H9 (cell line): Measurements from ENCODE around the gene PPP3CA. TPM values are rescaled to one million over a fixed set of nuclear protein-coding genes. Genes with fewer than 3 reads are reported as not detected.
A peak's percentile ranks its signal among the peaks of the same experiment; 100 is the strongest.

Experiments
- DNase-seq: peaks from one replicate; pipeline ENCODE4 v3.0.0-alpha.2; 2017
- H2AFZ ChIP-seq: one replicate; pipeline ENCODE4 v1.6.1; 2013; ENCODE audit warnings: mild to moderate bottlenecking, low read length, control low read depth, moderate library complexity
- H2AK5ac ChIP-seq: 2 replicates; pipeline ENCODE4 v1.6.1; 2013; ENCODE audit warnings: low read length, control low read depth, mixed read lengths; ENCODE audit not compliant: insufficient read length
- H2BK120ac ChIP-seq: one replicate; pipeline ENCODE4 v1.6.1; 2013; ENCODE audit warnings: low read depth, mild to moderate bottlenecking, low read length, control low read depth, inconsistent platforms; ENCODE audit not compliant: poor library complexity, severe bottlenecking
- H2BK12ac ChIP-seq: 2 replicates; pipeline ENCODE4 v1.6.1; 2013; ENCODE audit warnings: low read length, control low read depth, mixed read lengths, low read depth; ENCODE audit not compliant: insufficient read length
- H2BK15ac ChIP-seq: 2 replicates; pipeline ENCODE4 v1.6.1; 2013; ENCODE audit warnings: low read depth, low read length, control low read depth
- H2BK20ac ChIP-seq: one replicate; pipeline ENCODE4 v1.6.1; 2013; ENCODE audit warnings: low read depth, mild to moderate bottlenecking, low read length, control low read depth, inconsistent platforms; ENCODE audit not compliant: poor library complexity, severe bottlenecking
- H2BK5ac ChIP-seq: 2 replicates; pipeline ENCODE4 v1.6.1; 2013; ENCODE audit warnings: low read length, control low read depth, mixed read lengths; ENCODE audit not compliant: insufficient read length
- H3K14ac ChIP-seq: 2 replicates; pipeline ENCODE4 v1.6.1; 2013; ENCODE audit warnings: low read length, control low read depth; ENCODE audit not compliant: insufficient read depth
- H3K18ac ChIP-seq: 2 replicates; pipeline ENCODE4 v1.6.1; 2013; ENCODE audit warnings: low read depth, mild to moderate bottlenecking, mixed read lengths, low read length, control low read depth; ENCODE audit not compliant: insufficient read length
- H3K23ac ChIP-seq: 2 replicates; pipeline ENCODE4 v1.6.1; 2013; ENCODE audit warnings: low read length, control low read depth, mixed read lengths, low read depth; ENCODE audit not compliant: insufficient read length
- H3K23me2 ChIP-seq: 2 replicates; pipeline ENCODE4 v1.6.1; 2013; ENCODE audit warnings: low read depth, mild to moderate bottlenecking, mixed read lengths, low read length, control low read depth; ENCODE audit not compliant: insufficient read length, poor library complexity, severe bottlenecking
- H3K27ac ChIP-seq: 2 replicates; pipeline ENCODE4 v1.5.1; 2013; ENCODE audit warnings: low read length, control low read depth, mixed read lengths, low read depth; ENCODE audit not compliant: insufficient read length
- H3K27me3 ChIP-seq: 2 replicates; pipeline ENCODE4 v1.6.1; 2013; ENCODE audit warnings: low read length, control low read depth, inconsistent platforms; ENCODE audit not compliant: insufficient read depth
- H3K4ac ChIP-seq: 2 replicates; pipeline ENCODE4 v1.6.1; 2013; ENCODE audit warnings: low read depth, mild to moderate bottlenecking, control low read depth, inconsistent platforms, low read length, moderate library complexity
- H3K4me1 ChIP-seq: 2 replicates; pipeline ENCODE4 v1.6.1; 2013; ENCODE audit warnings: low read length, control low read depth, inconsistent platforms; ENCODE audit not compliant: insufficient read depth
- H3K4me2 ChIP-seq: 2 replicates; pipeline ENCODE4 v1.6.1; 2013; ENCODE audit warnings: low read length, control low read depth, mixed read lengths; ENCODE audit not compliant: insufficient read length, insufficient read depth
- H3K56ac ChIP-seq: 2 replicates; pipeline ENCODE4 v1.6.1; 2013; ENCODE audit warnings: low read depth, mild to moderate bottlenecking, mixed read lengths, low read length, control low read depth; ENCODE audit not compliant: insufficient read length
- H3K79me1 ChIP-seq: 2 replicates; pipeline ENCODE4 v1.6.1; 2013; ENCODE audit warnings: low read depth, mild to moderate bottlenecking, moderate library complexity, low read length, control low read depth, inconsistent platforms; ENCODE audit not compliant: insufficient read depth, poor library complexity, severe bottlenecking
- H3K79me2 ChIP-seq: 2 replicates; pipeline ENCODE4 v1.6.1; 2013; ENCODE audit warnings: low read length, control low read depth, inconsistent platforms; ENCODE audit not compliant: insufficient read depth
- H3K9ac ChIP-seq: 2 replicates; pipeline ENCODE4 v1.6.1; 2013; ENCODE audit warnings: low read length, control low read depth, mixed read lengths; ENCODE audit not compliant: insufficient read length; ENCODE audit errors: extremely low read depth
- H3K9me3 ChIP-seq: one replicate; pipeline ENCODE4 v1.6.1; 2013; ENCODE audit warnings: low read depth, low read length, inconsistent platforms; ENCODE audit not compliant: control insufficient read depth
- H3T11ph ChIP-seq: one replicate; pipeline ENCODE4 v1.6.1; 2013; ENCODE audit warnings: mild to moderate bottlenecking, low read length, control low read depth, inconsistent platforms
- H4K20me1 ChIP-seq: one replicate; pipeline ENCODE4 v1.6.1; 2013; ENCODE audit not compliant: control insufficient read depth, insufficient read length, insufficient read depth
- H4K5ac ChIP-seq: 2 replicates; pipeline ENCODE4 v1.6.1; 2013; ENCODE audit warnings: low read depth, mild to moderate bottlenecking, mixed read lengths, low read length, control low read depth; ENCODE audit not compliant: insufficient read length
- H4K8ac ChIP-seq: replicated peaks from 2 replicates; pipeline ENCODE4 v1.6.1; 2013; ENCODE audit warnings: low read length, control low read depth, mixed read lengths, low read depth; ENCODE audit not compliant: insufficient read length
- H4K91ac ChIP-seq: 2 replicates; pipeline ENCODE4 v1.6.1; 2013; ENCODE audit warnings: low read depth, mild to moderate bottlenecking, moderate library complexity, mixed read lengths, low read length, control low read depth; ENCODE audit not compliant: insufficient read length
- H3K27ac Mint-ChIP-seq, 3 experiments: 2 replicates in 2 of 3; 3 replicates in 1 of 3; pipeline ENCODE4 v1.8.0; 2020 to 2021; ENCODE audit warnings: mixed read lengths in 3 of 3, mild to moderate bottlenecking in 1 of 3, moderate library complexity in 1 of 3
- H3K27me3 Mint-ChIP-seq: 2 replicates; pipeline ENCODE4 v1.8.0; 2021; ENCODE audit warnings: low read depth, mild to moderate bottlenecking, moderate library complexity, mixed read lengths
- H3K36me3 Mint-ChIP-seq, 3 experiments: 2 replicates in 2 of 3; 3 replicates in 1 of 3; pipeline ENCODE4 v1.8.0; 2020 to 2021; ENCODE audit warnings: low read depth in 3 of 3, mixed read lengths in 3 of 3; ENCODE audit not compliant: insufficient read depth in 1 of 3
- H3K4me1 Mint-ChIP-seq, 2 experiments: 2 replicates each; pipeline ENCODE4 v1.8.0; 2020; ENCODE audit warnings: mixed read lengths in 2 of 2
- H3K4me3 Mint-ChIP-seq, 2 experiments: 2 replicates in 1 of 2; 3 replicates in 1 of 2; pipeline ENCODE4 v1.8.0; 2020 to 2021; ENCODE audit warnings: mild to moderate bottlenecking in 2 of 2, mixed read lengths in 2 of 2, moderate library complexity in 1 of 2
- H3K9me3 Mint-ChIP-seq, 2 experiments: 2 replicates in 1 of 2; 3 replicates in 1 of 2; pipeline ENCODE4 v1.8.0; 2020; ENCODE audit warnings: mild to moderate bottlenecking in 2 of 2, mixed read lengths in 2 of 2, moderate library complexity in 1 of 2
- CTCF ChIP-seq: fragments of 200-600 bp; sonication (generic); conservative IDR thresholded peaks from 3 replicates; pipeline ENCODE4 v1.8.0; 2021; ENCODE audit warnings: antibody characterized with exemption, mild to moderate bottlenecking
- WGBS: extraction: QIAGEN DNeasy Blood & Tissue Kit; methylation state at CpG from one replicate; pipeline ENCODE4 v1.1.7; 2013; ENCODE audit warnings: missing lambda C conversion rate, low lambda C conversion rate, mixed read lengths; ENCODE audit not compliant: insufficient read length; ENCODE audit errors: extremely low coverage; 5-methylcytosine and 5-hydroxymethylcytosine counted together
- total RNA-seq: library from RNA; stranded (reverse); gene quantifications from 2 replicates; pipeline ENCODE4 v1.2.1, GENCODE V29; 2021

The PPP3CA gene
- total RNA-seq, 1 experiment from 2014 or later = 16.8 TPM

DNA sequence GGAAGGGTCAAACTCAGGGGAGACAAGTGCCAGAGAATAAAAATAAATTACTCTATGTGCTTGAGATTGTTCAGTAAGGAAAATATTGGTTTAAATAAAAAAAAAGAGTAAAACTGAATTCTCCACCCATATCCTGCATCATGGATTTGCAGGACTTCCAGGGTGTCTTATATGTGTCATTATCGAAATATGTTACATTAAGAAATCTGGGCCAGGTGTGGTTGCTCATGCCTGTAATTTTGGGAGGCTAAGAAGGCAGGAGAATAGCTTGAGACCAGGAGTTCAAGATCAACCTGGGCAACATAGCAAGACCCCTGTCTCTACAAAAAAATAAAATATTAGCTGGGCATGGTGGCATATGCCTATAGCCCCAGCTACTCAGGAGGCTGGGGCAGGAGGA is 104.9 kb downstream of the PPP3CA start:
- H3K23me2 ChIP-seq = no peaks in the 10 kb centered on the region
- H3K4me3 Mint-ChIP-seq = no peak overlapping the region
- H3K18ac ChIP-seq = no peak overlapping the region
- H3K27me3 ChIP-seq = no peaks in the 10 kb centered on the region
- H3K36me3 Mint-ChIP-seq = no peaks in the 10 kb centered on the region
- no peaks in the 10 kb centered on the region for H3K9me3 Mint-ChIP-seq
- H2BK120ac ChIP-seq = no peak overlapping the region
- no peaks in the 10 kb centered on the region for H3K4me1 ChIP-seq
- no peak overlapping the region for H3K14ac ChIP-seq
- no peak overlapping the region for H2BK12ac ChIP-seq
- H2BK5ac ChIP-seq = no peak overlapping the region
- no peak overlapping the region for H2AK5ac ChIP-seq
- no peak overlapping the region for H3K9ac ChIP-seq
- H4K91ac ChIP-seq = no peak overlapping the region
- peaks cover 5 to 25% of the 10 kb centered on the region in 2 experiments for H3K4me1 Mint-ChIP-seq
- H2BK15ac ChIP-seq = no peak overlapping the region
- H3K4ac ChIP-seq = no peak overlapping the region
- no peak overlapping the region for H3K4me2 ChIP-seq
- no peak overlapping the region for H4K8ac ChIP-seq
- no peaks in the 10 kb centered on the region for H3K27me3 Mint-ChIP-seq
- H3K79me2 ChIP-seq = 0 out of 2 replicates have a peak, but pooled peaks cover 2% of the 10 kb centered on the region
- H2AFZ ChIP-seq = no peak overlapping the region
- no peak overlapping the region for H3K56ac ChIP-seq
- H3K23ac ChIP-seq = no peak overlapping the region
- no peak overlapping the region for H2BK20ac ChIP-seq
- no peak overlapping the region for H4K5ac ChIP-seq
- no peaks in the 10 kb centered on the region for H4K20me1 ChIP-seq
- no peak overlapping the region for H3T11ph ChIP-seq
- H3K79me1 ChIP-seq = no peaks in the 10 kb centered on the region
- no peak for DNase-seq
- WGBS = no CpG with 5 or more reads among the region's 1 CpG
- no peak for TF ChIP-seq CTCF
- H3K27ac ChIP-seq = no peak overlapping the region
- peak overlapping the region in 1 of 3 experiments; percentile 12; a peak in 1 of 7 replicates for H3K27ac Mint-ChIP-seq
- H3K9me3 ChIP-seq = no peaks in the 10 kb centered on the region
